ENCODE measurements around the gene TMEM86A. TPM values are rescaled to one million over a fixed set of nuclear protein-coding genes. Genes with fewer than 3 reads are reported as not detected.
"Not testable (repeated sequence)": the region's sequence is repeated elsewhere in the genome, so short reads cannot be mapped to it uniquely, and the experiment has no call there.

The TMEM86A gene
- total RNA-seq, 1 donor from 2014 or later: 7.9 TPM

GRCh38 chr11:18668131-18668530 lies 30.4 kb upstream of the TMEM86A start:
- Mint-ChIP-seq H3K27ac (no peak overlapping the region), H3K9me3 (ENCODE audit: low read depth) (peaks cover under 1% of the 10 kb centered on the region), H3K27me3 (peaks cover 5% of the 10 kb centered on the region), H3K4me3 (ENCODE audit: low read depth) (no peak overlapping the region), H3K4me1 (ENCODE audit: low read depth) (peaks cover 26% of the 10 kb centered on the region), H3K36me3 (ENCODE audit: insufficient read depth) (no peaks in the 10 kb centered on the region)
- TF ChIP-seq CTCF (IDR thresholded peaks at IDR 0.05; ENCODE audit: unreplicated experiment): no peak
- DNase-seq (ENCODE audit: low spot score, unreplicated experiment): no peak

- Mint-ChIP-seq H3K27me3 (peaks cover 5% of the 10 kb centered on the region), H3K4me3 (ENCODE audit: low read depth) (no peak overlapping the region), H3K9me3 (ENCODE audit: low read depth) (no peaks in the 10 kb centered on the region), H3K4me1 (ENCODE audit: low read depth) (peaks cover 26% of the 10 kb centered on the region), H3K27ac (peak overlapping the region; percentile 17), H3K36me3 (ENCODE audit: insufficient read depth) (no peaks in the 10 kb centered on the region)
- TF ChIP-seq CTCF (IDR thresholded peaks at IDR 0.05; ENCODE audit: unreplicated experiment): no peak
- DNase-seq (ENCODE audit: low spot score, unreplicated experiment): no peak
These were observed 29.4 kb upstream of the TMEM86A start for GRCh38 chr11:18669219-18669596.

GRCh38 chr11:18669711-18670110 lies 28.9 kb upstream of the TMEM86A start:
- Mint-ChIP-seq H3K36me3 (ENCODE audit: insufficient read depth) (no peaks in the 10 kb centered on the region), H3K9me3 (ENCODE audit: low read depth) (no peaks in the 10 kb centered on the region), H3K27me3 (peaks cover 5% of the 10 kb centered on the region), H3K4me3 (ENCODE audit: low read depth) (no peak overlapping the region), H3K4me1 (ENCODE audit: low read depth) (peaks cover 26% of the 10 kb centered on the region), H3K27ac (no peak overlapping the region)
- DNase-seq (ENCODE audit: low spot score, unreplicated experiment): no peak
- TF ChIP-seq CTCF (IDR thresholded peaks at IDR 0.05; ENCODE audit: unreplicated experiment): no peak

GRCh38 chr11:18671246-18671645 lies 27.3 kb upstream of the TMEM86A start:
- Mint-ChIP-seq H3K36me3 (ENCODE audit: insufficient read depth) (no peaks in the 10 kb centered on the region), H3K9me3 (ENCODE audit: low read depth) (no peaks in the 10 kb centered on the region), H3K4me1 (ENCODE audit: low read depth) (peaks cover 26% of the 10 kb centered on the region), H3K27ac (no peak overlapping the region), H3K4me3 (ENCODE audit: low read depth) (no peak overlapping the region), H3K27me3 (no peaks in the 10 kb centered on the region)
- DNase-seq (ENCODE audit: low spot score, unreplicated experiment): no peak
- no peak for TF ChIP-seq CTCF (IDR thresholded peaks at IDR 0.05; ENCODE audit: unreplicated experiment)

- not testable (repeated sequence) for DNase-seq (ENCODE audit: low spot score, unreplicated experiment); H3K27ac Mint-ChIP-seq; H3K9me3 Mint-ChIP-seq (ENCODE audit: low read depth); H3K36me3 Mint-ChIP-seq (ENCODE audit: insufficient read depth); H3K4me3 Mint-ChIP-seq (ENCODE audit: low read depth); H3K27me3 Mint-ChIP-seq
- peaks cover 20% of the 10 kb centered on the region for H3K4me1 Mint-ChIP-seq (ENCODE audit: low read depth)
These were observed 26.4 kb upstream of the TMEM86A start for GRCh38 chr11:18672209-18672608.

GRCh38 chr11:18676803-18677202 lies 21.8 kb upstream of the TMEM86A start:
- H3K36me3 Mint-ChIP-seq (ENCODE audit: insufficient read depth): no peaks in the 10 kb centered on the region
- DNase-seq (ENCODE audit: low spot score, unreplicated experiment): no peak
- H3K9me3 Mint-ChIP-seq (ENCODE audit: low read depth): no peaks in the 10 kb centered on the region
- no peaks in the 10 kb centered on the region for H3K4me1 Mint-ChIP-seq (ENCODE audit: low read depth)
- H3K4me3 Mint-ChIP-seq (ENCODE audit: low read depth): no peak overlapping the region
- no peaks in the 10 kb centered on the region for H3K27me3 Mint-ChIP-seq
- TF ChIP-seq CTCF (IDR thresholded peaks at IDR 0.05; ENCODE audit: unreplicated experiment): no peak
- H3K27ac Mint-ChIP-seq: no peak overlapping the region
